WTC11 (cell line): ENCODE data around the gene AMBRA1.

Experiments used
- SMAD4 ChIP-seq: sonication (generic); formaldehyde crosslinking; IDR thresholded peaks from 2 replicates; pipeline ENCODE4 v1.8.0; 2022; ENCODE audit warnings: mild to moderate bottlenecking, missing genetic modification reagents
- TEAD4 ChIP-seq: sonication (generic); formaldehyde crosslinking; IDR thresholded peaks from 2 replicates; pipeline ENCODE4 v1.8.0; 2022; ENCODE audit warnings: mild to moderate bottlenecking, missing genetic modification reagents
- TF ChIP-seq, protein P1 (sequence below): fragments of 200-600 bp; IDR thresholded peaks from 2 replicates; pipeline ENCODE4 v1.8.0; 2022; ENCODE audit warnings: antibody characterized with exemption
- TF ChIP-seq, protein P2 (sequence below): sonication (generic); formaldehyde crosslinking; conservative IDR thresholded peaks from 2 replicates; pipeline ENCODE4 v1.8.1; 2023; ENCODE audit warnings: mild to moderate bottlenecking, low read depth, missing genetic modification reagents, moderate library complexity

DNA sequence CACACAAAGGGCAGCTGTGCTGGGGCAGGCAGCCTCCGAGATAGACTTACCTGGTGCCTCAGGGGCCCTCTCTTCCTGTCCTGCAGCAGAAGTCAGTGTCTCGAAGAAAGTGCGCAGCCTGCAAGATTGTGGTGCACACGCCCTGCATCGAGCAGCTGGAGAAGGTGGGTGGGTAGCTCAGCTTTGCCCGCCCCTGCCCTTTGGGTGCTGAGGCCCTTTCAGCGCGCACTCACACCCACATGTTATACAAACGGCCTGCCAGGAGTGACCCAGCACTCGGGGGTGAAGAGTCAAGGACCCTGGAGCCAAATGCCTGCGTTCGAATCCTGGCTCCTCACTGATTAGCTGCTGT is 225.9 kb downstream of the AMBRA1 start:
- TF ChIP-seq TEAD4 (no peak), SMAD4 (CRISPR knock-in tag) (no peak)
- TF ChIP-seq, protein P1, sequence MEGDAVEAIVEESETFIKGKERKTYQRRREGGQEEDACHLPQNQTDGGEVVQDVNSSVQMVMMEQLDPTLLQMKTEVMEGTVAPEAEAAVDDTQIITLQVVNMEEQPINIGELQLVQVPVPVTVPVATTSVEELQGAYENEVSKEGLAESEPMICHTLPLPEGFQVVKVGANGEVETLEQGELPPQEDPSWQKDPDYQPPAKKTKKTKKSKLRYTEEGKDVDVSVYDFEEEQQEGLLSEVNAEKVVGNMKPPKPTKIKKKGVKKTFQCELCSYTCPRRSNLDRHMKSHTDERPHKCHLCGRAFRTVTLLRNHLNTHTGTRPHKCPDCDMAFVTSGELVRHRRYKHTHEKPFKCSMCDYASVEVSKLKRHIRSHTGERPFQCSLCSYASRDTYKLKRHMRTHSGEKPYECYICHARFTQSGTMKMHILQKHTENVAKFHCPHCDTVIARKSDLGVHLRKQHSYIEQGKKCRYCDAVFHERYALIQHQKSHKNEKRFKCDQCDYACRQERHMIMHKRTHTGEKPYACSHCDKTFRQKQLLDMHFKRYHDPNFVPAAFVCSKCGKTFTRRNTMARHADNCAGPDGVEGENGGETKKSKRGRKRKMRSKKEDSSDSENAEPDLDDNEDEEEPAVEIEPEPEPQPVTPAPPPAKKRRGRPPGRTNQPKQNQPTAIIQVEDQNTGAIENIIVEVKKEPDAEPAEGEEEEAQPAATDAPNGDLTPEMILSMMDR, result no peak; the same call in 1 of the 2 replicates
- TF ChIP-seq, protein P2, sequence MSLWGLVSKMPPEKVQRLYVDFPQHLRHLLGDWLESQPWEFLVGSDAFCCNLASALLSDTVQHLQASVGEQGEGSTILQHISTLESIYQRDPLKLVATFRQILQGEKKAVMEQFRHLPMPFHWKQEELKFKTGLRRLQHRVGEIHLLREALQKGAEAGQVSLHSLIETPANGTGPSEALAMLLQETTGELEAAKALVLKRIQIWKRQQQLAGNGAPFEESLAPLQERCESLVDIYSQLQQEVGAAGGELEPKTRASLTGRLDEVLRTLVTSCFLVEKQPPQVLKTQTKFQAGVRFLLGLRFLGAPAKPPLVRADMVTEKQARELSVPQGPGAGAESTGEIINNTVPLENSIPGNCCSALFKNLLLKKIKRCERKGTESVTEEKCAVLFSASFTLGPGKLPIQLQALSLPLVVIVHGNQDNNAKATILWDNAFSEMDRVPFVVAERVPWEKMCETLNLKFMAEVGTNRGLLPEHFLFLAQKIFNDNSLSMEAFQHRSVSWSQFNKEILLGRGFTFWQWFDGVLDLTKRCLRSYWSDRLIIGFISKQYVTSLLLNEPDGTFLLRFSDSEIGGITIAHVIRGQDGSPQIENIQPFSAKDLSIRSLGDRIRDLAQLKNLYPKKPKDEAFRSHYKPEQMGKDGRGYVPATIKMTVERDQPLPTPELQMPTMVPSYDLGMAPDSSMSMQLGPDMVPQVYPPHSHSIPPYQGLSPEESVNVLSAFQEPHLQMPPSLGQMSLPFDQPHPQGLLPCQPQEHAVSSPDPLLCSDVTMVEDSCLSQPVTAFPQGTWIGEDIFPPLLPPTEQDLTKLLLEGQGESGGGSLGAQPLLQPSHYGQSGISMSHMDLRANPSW (CRISPR knock-in tag), result no peak
